Mammary epithelial cell (primary cell): ENCODE data around the gene NAT10.

Source experiments
- EZH2 ChIP-seq: IDR thresholded peaks from 2 replicates; pipeline ENCODE4 v1.6.1; 2012; ENCODE audit warnings: low read length, inconsistent platforms, borderline replicate concordance
- TF ChIP-seq, protein P1 (sequence below), 2 donors: IDR thresholded peaks in 1 of 2; conservative IDR thresholded peaks in 1 of 2; 2 replicates each; pipeline ENCODE4 v1.5.1; 2011 to 2012; ENCODE audit warnings: inconsistent platforms in 2 of 2, low read length in 2 of 2, mild to moderate bottlenecking in 2 of 2, control low read depth in 1 of 2, low read depth in 1 of 2; ENCODE audit not compliant: insufficient read depth in 1 of 2; ENCODE audit errors: extremely low read depth in 1 of 2

DNA sequence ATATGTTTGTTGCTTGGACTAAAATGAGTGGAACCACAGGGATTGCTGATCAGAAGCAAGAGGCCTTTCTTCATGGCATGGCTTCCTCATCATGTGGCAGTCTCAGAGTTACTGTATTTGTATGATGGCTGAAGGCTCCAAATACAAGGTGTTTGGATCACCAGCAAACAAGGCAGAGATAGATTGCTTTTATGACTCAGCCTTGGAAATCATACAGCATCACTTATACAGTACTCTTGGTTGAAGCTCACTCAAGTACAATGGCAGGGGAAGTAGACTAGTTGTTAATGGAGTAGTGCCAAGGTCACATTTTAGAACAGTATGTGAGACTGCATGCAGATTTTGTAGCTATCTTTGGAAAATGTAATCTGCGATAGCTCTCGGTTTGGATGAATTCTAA lies 37.3 kb upstream of the NAT10 start:
- TF ChIP-seq, protein P1, sequence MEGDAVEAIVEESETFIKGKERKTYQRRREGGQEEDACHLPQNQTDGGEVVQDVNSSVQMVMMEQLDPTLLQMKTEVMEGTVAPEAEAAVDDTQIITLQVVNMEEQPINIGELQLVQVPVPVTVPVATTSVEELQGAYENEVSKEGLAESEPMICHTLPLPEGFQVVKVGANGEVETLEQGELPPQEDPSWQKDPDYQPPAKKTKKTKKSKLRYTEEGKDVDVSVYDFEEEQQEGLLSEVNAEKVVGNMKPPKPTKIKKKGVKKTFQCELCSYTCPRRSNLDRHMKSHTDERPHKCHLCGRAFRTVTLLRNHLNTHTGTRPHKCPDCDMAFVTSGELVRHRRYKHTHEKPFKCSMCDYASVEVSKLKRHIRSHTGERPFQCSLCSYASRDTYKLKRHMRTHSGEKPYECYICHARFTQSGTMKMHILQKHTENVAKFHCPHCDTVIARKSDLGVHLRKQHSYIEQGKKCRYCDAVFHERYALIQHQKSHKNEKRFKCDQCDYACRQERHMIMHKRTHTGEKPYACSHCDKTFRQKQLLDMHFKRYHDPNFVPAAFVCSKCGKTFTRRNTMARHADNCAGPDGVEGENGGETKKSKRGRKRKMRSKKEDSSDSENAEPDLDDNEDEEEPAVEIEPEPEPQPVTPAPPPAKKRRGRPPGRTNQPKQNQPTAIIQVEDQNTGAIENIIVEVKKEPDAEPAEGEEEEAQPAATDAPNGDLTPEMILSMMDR (conservative IDR thresholded peaks at IDR 0.05 in 1 of 2, IDR thresholded peaks at IDR 0.05 in 1 of 2; ENCODE audit: extremely low read depth in 1 of 2, insufficient read depth in 1 of 2, low read depth in 1 of 2, low read length in 2 of 2), result no peak
- TF ChIP-seq EZH2, result no peak
